NOMO-1 treated with dmso at 0.1 percent for 144 hours (cell line): ENCODE measurements around the gene KDM4B.

Experiments
- DNase-seq: peaks from one replicate; lab custom pipeline; 2025; ENCODE audit not compliant: unreplicated experiment; lab: John Stamatoyannopoulos, UW

Gene KDM4B

GRCh38 chr19:5103061-5103701 lies 134.3 kb downstream of the KDM4B start:
- no peak for DNase-seq

DNA sequence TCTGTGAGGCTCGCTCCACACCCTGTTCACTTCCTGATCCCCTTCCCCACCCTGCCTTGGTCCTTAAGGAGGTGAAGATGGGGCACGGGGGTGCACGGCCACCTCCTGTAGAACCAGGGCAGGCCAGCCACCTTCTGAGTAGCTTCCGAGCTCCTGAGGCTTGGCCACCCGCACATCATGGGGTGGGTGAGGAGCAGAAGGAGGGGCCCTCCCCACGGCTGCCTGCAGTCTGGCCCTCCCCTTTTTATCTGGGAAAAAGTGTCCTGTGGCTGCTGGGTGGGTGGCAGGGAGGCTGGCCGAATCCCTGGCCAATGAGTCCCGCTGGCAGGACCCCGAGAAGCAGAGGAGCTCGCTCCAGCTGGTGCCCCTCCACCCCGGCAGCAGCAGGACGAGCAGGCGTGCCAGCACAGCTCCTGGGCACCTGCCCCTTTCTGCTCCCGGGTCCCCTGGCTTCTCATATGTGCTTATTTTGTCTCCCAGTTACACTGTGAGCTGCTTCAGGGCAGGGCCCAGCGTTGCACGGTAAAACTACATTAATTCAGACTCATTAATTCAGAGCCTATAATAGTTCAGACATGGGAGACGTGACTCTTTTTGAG lies 135.0 kb downstream of the KDM4B start:
- DNase-seq: no peak

DNA sequence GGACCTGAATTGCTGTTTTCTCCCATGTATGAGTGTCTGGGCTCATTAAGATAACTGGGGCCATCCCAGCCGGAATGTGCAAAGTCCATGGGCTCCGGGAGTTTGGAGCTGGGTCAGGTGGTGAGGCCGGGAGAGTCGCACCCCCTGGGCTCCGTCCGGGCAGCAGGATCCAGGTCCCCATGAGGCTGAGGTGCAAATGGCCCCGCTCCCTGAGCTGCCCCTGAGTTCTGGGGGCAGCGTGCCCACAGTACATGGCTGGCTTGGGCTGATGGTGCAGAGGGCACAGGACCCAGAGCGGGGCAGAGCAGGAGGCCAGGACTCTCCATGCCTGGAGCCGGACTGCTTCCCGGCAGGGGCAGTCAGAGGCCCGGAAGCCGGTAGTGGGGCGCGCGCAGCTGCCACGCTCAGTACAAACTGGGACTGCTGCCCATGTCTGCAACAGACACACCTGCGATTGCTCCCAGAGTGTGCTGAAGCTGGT lies 136.0 kb downstream of the KDM4B start:
- no peak for DNase-seq

DNA sequence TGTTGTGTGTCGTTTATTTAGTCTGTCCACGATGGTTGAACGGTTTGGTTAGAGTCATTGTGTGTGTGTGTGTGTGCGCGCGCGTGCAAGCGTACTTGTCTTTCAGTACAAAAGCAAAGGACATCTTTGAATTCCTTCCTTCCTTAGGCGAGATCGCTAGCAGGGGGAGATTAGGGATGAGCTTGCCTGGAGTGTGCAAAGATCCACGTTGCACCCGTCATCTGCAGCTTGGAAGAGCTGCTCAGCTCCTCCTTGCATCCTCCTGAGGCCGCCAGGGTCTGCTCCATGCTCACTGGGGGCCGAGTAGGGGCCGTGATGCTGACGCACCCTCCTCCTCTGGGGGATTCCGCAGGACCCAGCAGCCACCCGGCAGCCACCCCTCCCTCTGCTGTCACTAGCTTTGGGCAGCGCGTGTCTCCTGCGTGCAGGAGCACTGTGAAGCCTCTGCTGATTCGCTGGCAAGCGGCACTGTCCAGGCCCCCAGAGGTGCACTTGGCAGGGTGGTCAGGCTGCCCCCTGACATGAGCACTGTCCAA lies 137.3 kb downstream of the KDM4B start:
- no peak for DNase-seq

DNA sequence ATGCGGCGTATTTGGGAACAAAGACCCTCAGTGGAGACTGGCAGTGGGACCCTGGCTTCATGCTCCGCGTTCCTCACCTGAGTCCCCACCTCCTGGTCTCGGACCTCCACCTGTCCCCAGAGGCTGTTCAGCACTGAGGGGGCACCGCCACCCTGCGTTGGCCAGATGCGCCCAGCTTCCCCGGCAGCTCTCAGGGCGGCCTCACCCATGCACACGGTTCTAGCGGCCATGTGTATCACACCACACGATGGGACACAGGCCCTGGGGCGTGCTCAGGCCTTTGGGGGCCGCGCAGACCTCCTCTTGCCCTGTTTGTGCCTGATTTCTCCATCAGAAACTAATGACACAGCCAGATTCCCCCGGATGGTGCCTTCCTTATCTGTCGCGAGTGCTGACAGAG lies 138.1 kb downstream of the KDM4B start:
- DNase-seq: no peak

DNA sequence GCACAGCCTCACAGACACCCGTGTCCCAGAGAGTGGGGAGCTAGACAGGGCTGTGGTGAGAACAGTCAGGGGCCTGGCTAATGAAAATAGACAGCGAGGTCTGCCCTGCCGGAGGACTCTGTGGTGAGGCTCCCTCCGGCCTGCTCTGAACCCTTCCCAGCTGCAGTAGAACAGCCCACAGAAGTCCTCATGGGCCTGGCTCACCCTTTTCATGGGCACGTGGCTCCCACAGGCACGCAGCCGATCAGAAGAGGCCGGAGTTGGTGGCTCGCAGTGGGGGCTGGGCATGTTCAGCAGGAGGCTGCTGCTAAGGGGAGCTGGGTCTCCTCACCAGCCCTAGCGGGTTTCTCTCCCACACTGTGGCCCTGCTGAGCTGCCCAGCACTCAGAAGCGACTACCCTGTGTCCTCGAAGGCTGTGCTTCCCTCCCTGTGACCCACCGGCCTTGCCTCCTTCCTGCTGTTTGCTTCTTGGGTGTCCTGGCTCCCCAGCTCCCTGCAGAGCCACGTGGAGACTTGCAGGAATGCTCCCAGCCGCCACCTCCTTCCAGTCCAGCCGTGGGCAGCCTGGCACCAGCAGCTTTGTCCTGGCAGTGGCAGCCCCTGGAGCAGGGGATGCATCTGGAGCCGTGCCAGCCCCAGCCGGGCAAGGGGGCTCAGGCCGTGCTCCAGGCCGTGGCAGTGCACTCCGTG lies 138.7 kb downstream of the KDM4B start:
- DNase-seq: no peak

GRCh38 chr19:5108123-5108596 lies 139.2 kb downstream of the KDM4B start:
- DNase-seq: no peak

DNA sequence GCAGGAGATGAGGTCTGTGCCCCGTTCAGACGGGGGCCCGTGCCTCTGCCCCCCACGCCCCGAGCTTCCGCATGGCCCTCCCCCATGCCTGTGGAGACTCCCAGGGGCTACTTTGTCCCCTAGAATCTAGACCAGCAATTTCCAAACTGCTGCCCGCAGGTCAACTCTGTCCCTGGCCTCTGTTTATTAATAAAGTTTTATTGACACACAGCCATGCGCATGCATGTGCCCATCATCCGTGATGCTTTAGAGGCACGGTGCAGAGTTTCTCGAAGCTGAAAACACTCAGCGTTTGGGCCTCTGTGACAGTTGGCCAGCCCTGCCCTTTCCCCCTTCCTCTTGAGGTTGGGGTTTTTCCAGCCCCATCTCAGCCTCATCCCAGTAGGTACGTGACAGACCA lies 140.0 kb downstream of the KDM4B start:
- no peak for DNase-seq

GRCh38 chr19:5109560-5109959 lies 140.6 kb downstream of the KDM4B start:
- DNase-seq: no peak

GRCh38 chr19:5110546-5110945 lies 141.6 kb downstream of the KDM4B start:
- DNase-seq: no peak

- no peak for DNase-seq
Observed at GRCh38 chr19:5111051-5111450, 142.1 kb downstream of the KDM4B start.

DNA sequence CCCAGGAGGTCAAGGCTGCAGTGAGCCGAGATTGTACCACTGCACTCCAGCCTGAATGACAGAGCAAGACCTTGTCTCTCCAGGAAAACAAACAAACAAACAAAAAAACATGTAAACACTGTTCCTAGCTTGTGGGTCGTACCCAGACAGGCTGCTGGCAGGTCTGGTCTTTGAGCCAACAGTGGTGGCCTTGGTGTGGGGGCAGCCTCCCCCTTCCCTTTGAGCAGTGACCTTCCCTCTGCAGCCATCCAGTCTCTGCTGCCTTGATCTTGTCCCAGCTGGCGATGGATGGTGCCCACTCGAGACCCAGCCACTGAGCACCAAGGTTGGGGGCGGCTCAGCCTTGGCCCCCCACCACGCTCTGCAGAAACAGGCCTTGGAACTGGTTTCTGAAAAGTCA lies 143.3 kb downstream of the KDM4B start:
- DNase-seq: no peak

DNA sequence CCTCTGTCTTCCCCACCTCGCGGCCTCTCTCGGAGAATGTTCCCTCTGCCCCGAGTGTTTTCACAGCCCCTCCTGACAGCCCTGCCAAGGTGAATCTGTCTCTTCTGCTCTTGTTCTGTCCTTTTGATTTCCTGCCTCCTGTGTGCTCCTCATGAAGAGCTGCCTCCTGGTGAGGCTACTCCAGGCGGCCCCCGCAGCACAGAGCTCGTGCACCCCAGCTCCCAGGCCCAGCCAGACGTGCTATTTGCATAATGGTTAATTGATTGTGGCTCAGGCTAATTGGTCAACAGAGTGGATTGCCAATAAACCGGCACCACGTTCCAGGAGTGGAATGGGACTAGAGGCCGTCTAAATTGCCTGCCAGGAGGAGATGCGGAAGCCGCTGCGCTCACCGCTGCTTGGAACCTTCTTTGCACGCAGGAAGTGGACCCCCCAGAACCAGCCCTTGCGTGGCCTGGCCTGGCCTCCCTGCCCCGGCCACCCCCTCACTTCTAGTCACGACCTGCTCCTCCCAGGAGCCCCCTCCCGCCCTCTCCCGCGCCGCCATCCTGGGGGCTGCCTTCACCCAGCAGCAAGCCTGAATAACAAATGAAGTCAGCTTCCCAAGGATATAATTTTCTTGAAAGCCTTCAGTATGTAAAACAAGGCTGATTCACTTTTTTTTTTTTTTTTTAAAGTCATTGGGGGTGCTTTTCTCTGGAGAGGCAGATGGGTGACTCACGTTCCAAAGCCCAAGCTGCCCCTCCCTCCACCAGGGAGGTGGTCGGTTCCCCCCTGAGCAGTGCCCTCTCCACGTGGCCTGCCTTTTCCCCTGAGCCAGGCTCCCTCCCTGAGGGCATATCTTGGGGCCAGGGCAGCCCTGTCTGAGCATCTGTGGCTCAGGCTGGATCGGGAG lies 144.0 kb downstream of the KDM4B start:
- DNase-seq: no peak

- DNase-seq: no peak
Observed at GRCh38 chr19:5113633-5114586, 145.0 kb downstream of the KDM4B start.

GRCh38 chr19:5114727-5115126 lies 145.8 kb downstream of the KDM4B start:
- no peak for DNase-seq

GRCh38 chr19:5115351-5115750 lies 146.4 kb downstream of the KDM4B start:
- DNase-seq: no peak

GRCh38 chr19:5115771-5116202 lies 146.9 kb downstream of the KDM4B start:
- no peak for DNase-seq

GRCh38 chr19:5116292-5116691 lies 147.4 kb downstream of the KDM4B start:
- no peak for DNase-seq

GRCh38 chr19:5117421-5117820 lies 148.5 kb downstream of the KDM4B start:
- DNase-seq: no peak

DNA sequence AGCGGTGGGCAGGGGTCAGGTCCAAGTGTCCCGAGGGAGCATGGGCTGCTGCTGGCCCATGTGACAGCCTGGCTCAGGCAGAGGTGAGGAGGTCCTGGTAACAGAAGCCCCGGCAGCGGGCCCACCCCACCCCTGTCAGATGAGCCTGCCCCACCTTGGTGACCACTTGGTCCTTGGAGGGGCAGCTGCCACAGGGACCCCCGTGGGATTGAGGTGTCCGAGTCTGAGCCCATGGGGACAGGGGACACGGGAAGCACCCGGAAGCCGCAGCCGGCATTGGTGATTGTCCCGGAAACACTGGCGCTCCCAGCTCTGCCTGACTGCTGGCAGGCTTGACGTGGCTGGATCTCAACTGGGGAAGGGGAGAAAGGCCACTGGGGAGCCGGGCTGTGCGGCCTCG lies 149.1 kb downstream of the KDM4B start:
- no peak for DNase-seq
